HepG2 (cell line): Measurements from ENCODE around the gene RABGGTA. TPM values are rescaled to one million over a fixed set of nuclear protein-coding genes. Genes with fewer than 3 reads are reported as not detected.

Experiments
- AHDC1 ChIP-seq: sonication (generic); formaldehyde crosslinking; IDR thresholded peaks from 2 replicates; pipeline ENCODE4 v1.5.1; 2020; ENCODE audit warnings: mild to moderate bottlenecking, missing genetic modification reagents, borderline replicate concordance
- ETV6 ChIP-seq: sonication (generic); formaldehyde crosslinking; conservative IDR thresholded peaks from 2 replicates; pipeline ENCODE4 v1.4.0; 2020; ENCODE audit warnings: missing genetic modification reagents
- HNF1B ChIP-seq: sonication (generic); formaldehyde crosslinking; IDR thresholded peaks from 2 replicates; pipeline ENCODE4 v1.5.1; 2020; ENCODE audit warnings: mild to moderate bottlenecking, moderate library complexity, missing genetic modification reagents
- ISX ChIP-seq: sonication (generic); formaldehyde crosslinking; conservative IDR thresholded peaks from 2 replicates; pipeline ENCODE4 v1.5.0; 2020; ENCODE audit warnings: missing genetic modification reagents
- KDM3A ChIP-seq: IDR thresholded peaks from 2 replicates; pipeline ENCODE4 v1.6.1; 2018; ENCODE audit warnings: low read depth, missing compliant biosample characterization
- KLF9 ChIP-seq: IDR thresholded peaks from 2 replicates; pipeline ENCODE4 v1.6.1; 2016; ENCODE audit warnings: low read depth
- POGZ ChIP-seq: sonication (generic); formaldehyde crosslinking; IDR thresholded peaks from 2 replicates; pipeline ENCODE4 v1.4.0; 2020; ENCODE audit warnings: mild to moderate bottlenecking, missing genetic modification reagents
- RELA ChIP-seq: sonication (generic); formaldehyde crosslinking; IDR thresholded peaks from 2 replicates; pipeline ENCODE4 v1.4.0; 2020; ENCODE audit warnings: missing genetic modification reagents
- STAG1 ChIP-seq: sonication (generic); formaldehyde crosslinking; IDR thresholded peaks from 2 replicates; pipeline ENCODE4 v1.4.0; 2020; ENCODE audit warnings: missing genetic modification reagents
- TCF12 ChIP-seq, 2 experiments: fragments of 450-650 bp in 1 of 2; sonication (generic) in 1 of 2; formaldehyde crosslinking in 1 of 2; IDR thresholded peaks; 2 replicates each; pipeline versions ENCODE4 v1.6.1 to v1.8.0; 2017 to 2022; ENCODE audit warnings: antibody characterized with exemption in 1 of 2, mild to moderate bottlenecking in 1 of 2, missing genetic modification reagents in 1 of 2, moderate library complexity in 1 of 2
- ZBTB20 ChIP-seq: sonication (generic); formaldehyde crosslinking; IDR thresholded peaks from 2 replicates; pipeline ENCODE4 v1.8.1; 2023; ENCODE audit warnings: missing genetic modification reagents, low read depth, mild to moderate bottlenecking, borderline replicate concordance
- ZIK1 ChIP-seq: sonication (generic); formaldehyde crosslinking; IDR thresholded peaks from 2 replicates; pipeline ENCODE4 v1.5.0; 2020; ENCODE audit warnings: mild to moderate bottlenecking, low read depth, missing genetic modification reagents, borderline replicate concordance
- ZMYM4 ChIP-seq: sonication (generic); formaldehyde crosslinking; IDR thresholded peaks from 2 replicates; pipeline ENCODE4 v1.8.1; 2023; ENCODE audit warnings: mild to moderate bottlenecking, missing genetic modification reagents
- ZNF232 ChIP-seq: sonication (generic); formaldehyde crosslinking; IDR thresholded peaks from 2 replicates; pipeline ENCODE4 v1.4.0; 2020; ENCODE audit warnings: missing genetic modification reagents, borderline replicate concordance
- ZNF326 ChIP-seq: sonication (generic); formaldehyde crosslinking; IDR thresholded peaks from 2 replicates; pipeline ENCODE4 v1.4.0; 2020; ENCODE audit warnings: missing genetic modification reagents, borderline replicate concordance
- ZNF670 ChIP-seq: sonication (generic); formaldehyde crosslinking; IDR thresholded peaks from 2 replicates; pipeline ENCODE4 v1.8.0; 2022; ENCODE audit warnings: mild to moderate bottlenecking, missing genetic modification reagents, borderline replicate concordance
- polyA plus RNA-seq, 8 experiments: library from polyadenylated mRNA; depleted of rRNA in 3 of 8; stranded (reverse) in 7 of 8; unstranded in 1 of 8; fragments of >200 nt; fragmentation: Illumina TruSeq in 4 of 8; extraction: Trizol in 4 of 8; gene quantifications; 2 replicates each; pipeline versions ENCODE4 v1.2.1 to v1.2.3, GENCODE V29; 2011 to 2016; ENCODE audit warnings: low read depth in 4 of 8, missing spikeins in 1 of 8, mixed read lengths in 1 of 8; ENCODE audit not compliant: insufficient read depth in 1 of 8
- total RNA-seq, 5 experiments: library from RNA; depleted of rRNA; stranded (reverse); fragments of >200 nt; fragmentation: Illumina TruSeq; extraction: Trizol; gene quantifications; 2 replicates each; pipeline ENCODE4 v1.2.3, GENCODE V29; 2016; ENCODE audit warnings: low read depth in 1 of 5

Gene RABGGTA
- total and polyA plus RNA-seq, 2 of the 13 experiments (the other 11 are each of a cell fraction or from before 2014, with no cell fraction given), result 57.9 to 90.8 TPM

DNA sequence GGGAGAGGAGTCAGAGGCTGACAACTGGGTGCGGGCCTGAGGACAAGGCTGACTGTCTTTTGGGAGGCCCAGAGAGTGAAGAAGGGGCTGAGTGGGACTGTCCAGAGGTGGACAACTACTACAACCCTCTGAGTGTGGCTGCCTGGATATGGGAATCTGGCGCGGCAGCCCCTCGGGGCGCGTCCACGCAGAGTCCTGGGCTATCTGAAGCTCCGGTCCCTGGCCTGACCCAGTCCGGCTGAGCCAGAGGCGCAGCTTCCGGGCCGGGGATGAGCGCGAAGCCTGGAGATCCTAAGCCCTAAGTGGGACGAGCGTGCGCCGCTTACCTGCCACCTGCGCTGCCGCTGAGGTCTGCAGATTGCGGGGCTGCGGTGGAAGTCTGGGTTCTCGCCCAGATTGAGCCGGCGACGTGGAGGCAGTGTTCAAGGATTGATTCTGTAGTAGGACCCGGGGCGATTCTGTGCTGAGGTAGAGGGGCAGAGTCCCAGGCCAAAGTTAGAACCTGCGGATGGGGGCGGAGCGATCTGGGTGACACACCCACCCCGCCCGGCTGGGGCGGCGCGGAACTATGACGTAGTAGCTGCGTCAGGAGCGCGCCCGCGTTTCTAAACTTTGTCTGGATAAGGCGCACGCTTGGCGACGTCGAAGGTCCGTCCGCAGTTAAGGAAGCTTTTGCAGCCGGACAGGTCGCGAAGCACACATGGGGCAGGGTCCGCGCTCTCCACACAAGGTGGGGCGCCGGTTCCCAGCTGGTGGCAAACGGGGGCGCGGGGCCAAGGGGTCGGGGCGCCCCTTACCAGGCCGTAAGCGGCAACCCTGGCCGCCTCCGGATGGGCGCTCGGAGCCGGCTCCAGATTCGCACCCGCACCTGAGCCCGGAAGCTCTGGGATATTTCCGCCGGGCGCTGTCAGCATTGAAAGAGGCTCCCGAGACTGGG, 28.1 kb upstream of the RABGGTA start, which contains the start of the genes DHRS1 and NOP9 (continued):
- TF ChIP-seq ZBTB20 (CRISPR knock-in tag), result peak; percentile 97
- peak; percentile 75; the same call in 1 of the 2 replicates for TF ChIP-seq AHDC1 (CRISPR knock-in tag)
- TF ChIP-seq HNF1B, result peak; percentile 87
- TF ChIP-seq KDM3A (CRISPR knock-in tag), result peak; percentile 83
- peak; percentile 31; the same call in 1 of the 2 replicates for TF ChIP-seq ZNF326 (CRISPR knock-in tag)
- peak; percentile 88 for TF ChIP-seq ZIK1
- TF ChIP-seq POGZ (CRISPR knock-in tag), result peak; percentile 99
- peak; percentile 75 for TF ChIP-seq ETV6 (CRISPR knock-in tag)
- no peak for TF ChIP-seq TCF12 (IDR thresholded peaks at IDR 0.05)
- peak; percentile 55; the same call in 1 of the 2 replicates for TF ChIP-seq TCF12 (CRISPR knock-in tag; IDR thresholded peaks at IDR 0.05)
- TF ChIP-seq ZMYM4 (CRISPR knock-in tag), result peak; percentile 97
- TF ChIP-seq ZNF670, result peak; percentile 92; the same call in 1 of the 2 replicates
- peak; percentile 100 for TF ChIP-seq KLF9 (CRISPR knock-in tag)
- TF ChIP-seq STAG1, result peak; percentile 32; the same call in 1 of the 2 replicates
- peak; percentile 93; the same call in 1 of the 2 replicates for TF ChIP-seq ZNF232 (CRISPR knock-in tag)
- TF ChIP-seq RELA (CRISPR knock-in tag), result peak; percentile 41
- TF ChIP-seq ISX (CRISPR knock-in tag), result peak; percentile 74
